ENCODE measurements around the gene EPS8L3.

Gene EPS8L3

DNA sequence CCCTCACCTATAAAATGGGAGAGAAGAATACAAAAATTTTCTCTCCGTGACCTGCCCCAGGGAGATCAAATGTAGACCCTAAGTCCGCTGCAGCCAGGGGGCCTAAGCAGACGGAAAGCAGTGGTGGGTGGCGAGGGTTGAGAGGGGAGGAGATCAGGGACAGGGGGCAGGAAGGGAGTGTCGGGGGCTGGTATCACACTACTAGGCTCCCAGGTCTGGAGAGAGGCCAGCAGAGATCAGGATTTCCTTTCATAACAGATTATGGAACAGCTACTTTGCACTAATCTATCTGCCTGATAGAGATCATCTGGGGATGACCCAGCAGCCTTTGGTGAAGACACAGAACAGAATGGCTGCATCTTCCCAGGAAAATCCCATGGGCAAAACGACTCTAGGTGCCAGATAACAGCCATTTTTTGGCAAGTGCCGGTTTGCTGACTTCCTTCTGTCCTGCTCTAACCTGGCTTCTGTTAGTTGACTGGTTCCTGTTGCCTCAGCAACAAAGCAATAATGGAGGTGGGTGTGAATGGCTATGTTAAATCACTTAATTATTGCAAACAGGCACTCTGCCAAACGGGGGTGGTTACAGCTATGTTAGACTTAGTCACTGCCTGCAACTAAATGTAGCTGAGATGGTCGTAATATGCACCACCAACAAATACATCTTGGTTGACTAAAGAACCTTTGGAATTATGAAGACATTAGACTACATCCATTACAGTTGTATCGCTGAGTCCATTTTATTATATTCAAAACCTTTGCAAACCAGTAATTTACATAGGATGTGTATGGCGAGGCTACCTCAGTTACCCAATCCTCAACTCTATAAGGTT lies 30.0 kb upstream of the EPS8L3 start:
- peak; percentile 86 for DNase-seq (ENCODE audit: low spot score)

DNA sequence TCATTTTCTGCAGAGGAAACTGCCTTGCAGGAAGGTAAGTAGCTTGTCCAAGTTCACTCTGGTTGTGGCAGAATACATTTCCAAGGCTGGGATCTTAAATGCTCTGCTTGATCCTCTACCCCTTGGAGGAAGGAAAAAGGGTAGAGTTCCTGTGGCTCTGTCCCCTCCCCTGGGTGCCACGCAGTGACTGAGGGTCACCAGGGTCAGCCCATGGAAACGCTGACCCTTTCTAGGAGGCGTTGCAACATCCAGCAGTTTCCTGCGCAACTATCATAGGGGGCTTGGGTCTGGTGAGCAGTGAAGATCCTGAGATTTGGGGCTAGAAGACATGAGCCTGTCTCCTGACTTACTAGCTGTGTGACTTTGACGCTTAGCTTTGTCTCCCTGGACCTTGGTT lies 29.4 kb upstream of the EPS8L3 start:
- DNase-seq (ENCODE audit: low spot score): no peak

DNA sequence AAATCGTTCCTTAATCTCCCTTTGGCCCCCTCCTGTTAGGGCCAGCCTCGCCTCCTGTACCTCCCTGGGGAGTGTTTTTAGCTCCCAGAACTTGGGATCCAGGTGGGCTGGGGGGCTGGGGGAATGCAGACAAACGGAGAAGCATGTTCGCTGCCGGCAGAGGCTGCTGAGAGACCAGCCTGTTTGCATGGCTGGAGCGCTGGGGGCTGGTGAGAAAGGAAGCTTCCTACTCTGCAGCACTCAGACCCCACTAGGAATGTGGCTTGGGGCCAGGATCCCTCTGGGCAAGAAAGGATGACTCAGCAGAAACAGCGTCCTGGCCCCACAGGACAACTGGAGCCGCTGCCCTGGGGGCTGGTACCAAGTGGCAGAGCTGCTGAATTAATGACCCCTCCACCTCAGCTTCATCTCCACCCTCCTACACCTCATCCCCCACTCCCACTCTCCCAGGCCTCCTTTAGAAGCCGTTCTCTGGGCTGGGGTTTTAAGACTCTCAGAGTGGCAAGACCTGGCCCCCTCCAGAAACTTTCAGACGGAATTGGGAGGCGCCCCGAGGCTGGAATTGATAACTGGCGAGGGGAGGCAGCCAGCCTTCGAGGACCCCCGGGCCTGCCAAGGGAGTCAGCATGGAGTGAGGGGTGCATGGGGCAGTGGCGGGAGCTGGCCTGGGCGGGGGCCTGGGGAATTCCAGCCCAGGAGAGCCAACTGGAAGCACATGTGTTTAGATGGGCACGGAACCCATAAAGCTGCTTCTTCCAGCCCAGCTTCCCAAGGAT lies 28.5 kb upstream of the EPS8L3 start:
- no peak for DNase-seq (ENCODE audit: low spot score)

DNA sequence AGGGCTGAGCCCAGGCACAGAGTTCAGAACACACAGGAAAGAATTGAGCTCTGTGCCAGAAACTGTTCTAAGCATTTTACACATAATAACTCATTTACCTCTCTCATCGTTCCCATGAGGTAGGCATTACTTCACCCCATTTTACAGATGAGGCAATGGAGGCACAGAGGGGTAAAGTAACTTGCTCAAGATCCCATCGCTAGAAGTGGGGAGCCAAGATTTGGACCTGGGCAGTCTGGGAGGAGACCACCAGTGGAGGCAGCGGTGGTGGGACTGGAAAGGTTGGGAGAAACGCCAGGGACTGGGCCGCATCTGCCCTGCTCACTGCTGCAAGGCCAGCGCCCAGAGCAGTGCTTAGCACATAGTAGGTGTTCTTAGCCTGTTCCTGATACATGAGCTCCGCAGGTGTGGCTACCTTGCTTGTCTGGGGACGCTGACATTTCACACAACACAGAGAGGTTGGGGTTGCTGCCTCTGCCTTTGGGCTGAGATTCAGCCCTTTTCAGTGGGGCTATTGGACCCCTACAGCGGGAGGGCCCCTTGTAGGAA lies 27.8 kb upstream of the EPS8L3 start:
- no peak for DNase-seq (ENCODE audit: low spot score)

DNA sequence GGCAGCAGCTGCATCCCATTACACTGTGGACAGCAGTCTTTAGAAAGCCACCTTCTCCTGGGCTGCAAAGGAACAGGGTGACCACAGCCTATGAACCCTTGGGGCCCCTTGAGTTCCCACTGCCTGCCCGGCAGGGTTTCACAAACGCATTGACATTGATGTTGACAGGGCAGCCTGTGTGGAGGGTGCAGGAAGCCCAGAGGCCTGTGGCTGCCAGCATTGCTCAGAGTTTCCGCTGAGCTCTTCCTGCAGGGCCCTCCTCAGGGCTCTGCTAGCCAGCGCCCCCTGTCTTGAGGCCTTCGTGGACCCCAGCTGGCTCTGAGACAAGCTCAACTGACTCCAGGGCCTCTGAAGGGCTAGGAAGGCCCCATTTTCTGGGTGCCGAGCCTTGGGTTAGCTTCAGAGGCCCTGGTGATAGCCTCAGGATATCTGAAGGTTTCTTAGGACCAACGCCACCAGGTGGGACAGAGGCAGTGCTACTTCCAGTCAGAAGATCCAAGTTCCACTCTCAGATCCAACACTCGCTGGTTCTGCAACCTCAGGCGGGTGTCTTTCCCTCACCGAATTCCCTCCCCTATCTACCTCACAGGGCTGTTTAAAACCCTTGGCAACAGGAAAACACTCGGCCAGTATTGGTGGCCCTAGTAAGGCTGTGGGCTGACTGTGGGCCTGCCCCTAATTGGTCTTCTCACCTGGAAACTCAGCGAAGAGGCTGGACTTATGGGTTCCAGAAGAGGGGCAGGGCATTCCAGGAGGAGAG lies 27.2 kb upstream of the EPS8L3 start:
- peak; percentile 84 for DNase-seq (ENCODE audit: low spot score)

GRCh38 chr1:109790329-109790728 lies 26.6 kb upstream of the EPS8L3 start:
- DNase-seq (ENCODE audit: low spot score): no peak

DNA sequence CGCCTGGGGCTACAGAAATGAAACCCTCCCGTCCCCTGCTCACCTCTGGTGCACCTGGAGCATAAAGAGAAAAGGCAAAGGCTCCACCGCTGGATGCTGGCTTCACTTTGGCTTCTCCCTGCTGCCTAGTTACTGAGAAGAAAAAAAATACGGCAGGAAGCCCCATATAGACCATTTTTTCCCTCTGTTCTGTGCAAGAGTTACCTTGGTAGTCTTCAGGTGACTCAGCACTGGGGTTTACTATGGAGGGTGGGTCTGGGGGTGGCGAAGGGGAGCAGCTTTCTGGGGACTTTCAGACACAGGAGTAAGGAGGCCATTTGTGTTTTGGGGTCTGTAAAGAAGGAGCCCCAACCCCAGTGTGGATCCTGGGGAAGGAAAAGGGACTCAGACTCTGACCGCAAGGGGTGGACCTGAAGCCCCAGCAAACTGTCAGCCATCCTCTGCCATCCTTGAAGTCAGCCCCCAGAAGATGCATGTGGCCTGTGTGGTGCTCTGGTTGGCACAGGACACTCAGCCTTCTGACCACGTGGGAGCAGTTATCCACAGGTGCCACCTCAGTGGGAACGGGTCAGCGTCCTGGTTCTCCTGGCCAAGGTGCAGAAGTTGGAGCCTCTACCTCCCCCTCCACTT lies 25.9 kb upstream of the EPS8L3 start:
- DNase-seq (ENCODE audit: low spot score): no peak

GRCh38 chr1:109788695-109789521 lies 25.2 kb upstream of the EPS8L3 start:
- no peak for DNase-seq (ENCODE audit: low spot score)

DNA sequence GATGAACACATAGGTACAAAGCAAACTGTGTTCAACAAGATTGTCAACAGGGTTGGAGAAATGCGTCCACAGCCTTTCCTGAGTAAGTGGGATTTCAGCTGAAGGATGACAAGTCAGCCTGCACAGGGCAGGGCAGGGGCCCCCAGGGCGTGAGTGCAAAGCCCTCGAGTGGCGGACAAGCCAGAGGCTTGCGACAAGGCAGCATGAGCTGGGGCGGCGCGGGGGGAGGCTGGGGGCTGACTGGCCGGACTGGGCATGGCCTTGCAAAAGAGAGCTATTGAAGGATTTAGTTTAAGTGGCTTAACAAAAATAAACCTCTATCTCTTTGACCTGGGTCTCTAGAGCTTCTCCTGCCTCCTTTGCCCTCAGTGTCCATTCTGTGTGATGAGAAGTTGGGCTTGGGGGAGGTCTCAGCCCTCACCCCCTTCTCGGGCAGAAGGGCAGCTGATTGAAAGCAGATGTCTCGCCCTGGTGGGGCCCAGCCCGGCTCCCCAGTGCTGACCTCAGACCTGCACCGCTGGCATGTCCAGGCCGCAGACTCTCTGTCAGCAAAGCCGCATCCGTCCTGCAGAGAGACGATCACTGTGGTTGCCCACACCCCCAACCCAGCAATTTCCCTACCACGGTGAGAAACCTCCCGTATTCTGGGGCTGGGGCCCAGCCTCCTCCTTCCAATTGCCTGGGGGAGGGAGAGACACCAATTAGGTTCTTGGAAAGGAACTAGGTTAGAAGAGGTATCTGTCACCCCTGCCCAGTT lies 24.3 kb upstream of the EPS8L3 start:
- no peak for DNase-seq (ENCODE audit: low spot score)

DNA sequence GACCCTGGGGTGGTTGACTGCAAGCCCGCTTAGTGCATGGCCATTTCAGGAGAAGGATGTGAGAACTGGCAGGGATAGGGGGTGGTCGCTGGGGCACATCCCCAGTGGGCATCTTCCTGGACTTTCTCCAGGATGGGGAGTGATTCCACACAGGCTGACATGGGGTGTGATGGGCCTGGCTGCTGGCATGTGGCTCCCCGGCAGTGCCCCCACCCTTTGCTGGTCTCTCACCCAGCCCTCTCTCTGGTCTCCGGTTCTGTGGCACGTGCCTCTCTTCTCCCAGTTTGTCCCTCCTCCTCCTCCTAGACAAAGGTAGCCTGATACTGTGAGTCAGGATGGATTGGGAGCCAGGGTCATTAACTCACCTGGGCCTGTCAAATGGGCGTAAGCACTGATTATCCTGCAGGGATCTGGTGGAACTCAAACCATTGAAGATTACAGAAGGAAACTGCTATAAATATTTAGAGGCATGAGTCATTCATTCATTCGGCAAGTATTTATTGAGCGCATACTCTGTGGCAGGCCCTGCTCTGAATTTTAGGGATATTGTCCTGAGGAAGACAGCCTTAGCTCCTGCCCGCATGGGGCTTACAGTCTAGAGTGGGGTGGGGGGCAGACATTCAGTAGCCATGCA lies 23.6 kb upstream of the EPS8L3 start:
- DNase-seq (ENCODE audit: low spot score): no peak

GRCh38 chr1:109786531-109787021 lies 22.9 kb upstream of the EPS8L3 start:
- DNase-seq (ENCODE audit: low spot score): no peak

DNA sequence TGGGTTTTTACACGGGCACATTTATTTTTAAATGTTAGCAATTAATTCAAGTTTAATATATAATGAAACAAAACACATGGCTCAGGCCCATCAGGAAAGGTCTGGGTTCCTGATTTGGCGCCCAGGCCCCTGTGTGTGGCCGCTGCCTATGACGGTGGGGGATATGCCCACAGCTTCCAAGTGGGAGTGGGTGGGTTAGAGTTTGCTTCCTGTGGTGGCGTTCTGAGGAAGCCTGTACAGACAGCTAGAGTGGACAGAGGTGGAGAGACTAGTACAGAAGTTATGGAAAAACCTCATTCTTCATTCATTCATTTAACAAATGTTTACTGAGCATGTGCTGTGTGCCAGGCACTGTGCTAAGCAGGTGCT lies 22.4 kb upstream of the EPS8L3 start:
- no peak for DNase-seq (ENCODE audit: low spot score)

GRCh38 chr1:109785446-109786111 lies 21.9 kb upstream of the EPS8L3 start:
- no peak for DNase-seq (ENCODE audit: low spot score)

DNA sequence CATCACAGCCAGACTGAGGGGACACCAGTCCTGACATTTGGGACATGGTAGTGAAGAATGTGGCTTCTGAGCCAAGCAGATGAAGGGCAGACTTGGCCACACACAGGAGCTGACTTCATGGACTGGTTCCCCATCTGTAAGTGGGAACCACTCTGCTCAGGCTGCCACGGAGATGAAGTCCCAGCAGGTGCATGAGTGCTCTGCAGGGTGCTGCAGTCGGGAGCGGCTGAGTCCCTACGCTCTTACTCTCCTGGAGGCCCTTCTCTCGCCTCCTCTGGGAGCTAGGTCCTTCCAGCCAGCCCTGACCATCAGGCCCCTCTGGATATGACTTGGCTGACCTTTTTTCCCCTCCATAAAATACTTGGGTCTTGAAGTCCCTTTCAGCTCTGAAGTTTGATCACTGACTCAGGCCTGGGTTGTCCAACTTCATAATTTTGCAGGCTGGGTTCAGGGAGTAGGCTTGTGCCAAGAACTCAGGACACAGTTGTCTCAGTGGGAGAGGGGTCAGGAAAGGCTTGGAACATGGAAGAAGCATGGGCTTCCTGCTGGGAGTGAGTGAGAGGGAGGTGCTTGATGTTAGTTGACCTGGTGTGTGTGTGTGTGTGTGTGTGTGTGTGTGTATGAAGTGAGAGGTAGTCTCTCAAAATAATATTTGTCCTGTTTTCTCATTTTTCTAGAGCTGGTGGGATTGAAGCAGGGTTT lies 21.0 kb upstream of the EPS8L3 start:
- no peak for DNase-seq (ENCODE audit: low spot score)

GRCh38 chr1:109783436-109783835 lies 19.7 kb upstream of the EPS8L3 start:
- no peak for DNase-seq (ENCODE audit: low spot score)

GRCh38 chr1:109782927-109783326 lies 19.2 kb upstream of the EPS8L3 start:
- no peak for DNase-seq (ENCODE audit: low spot score)

DNA sequence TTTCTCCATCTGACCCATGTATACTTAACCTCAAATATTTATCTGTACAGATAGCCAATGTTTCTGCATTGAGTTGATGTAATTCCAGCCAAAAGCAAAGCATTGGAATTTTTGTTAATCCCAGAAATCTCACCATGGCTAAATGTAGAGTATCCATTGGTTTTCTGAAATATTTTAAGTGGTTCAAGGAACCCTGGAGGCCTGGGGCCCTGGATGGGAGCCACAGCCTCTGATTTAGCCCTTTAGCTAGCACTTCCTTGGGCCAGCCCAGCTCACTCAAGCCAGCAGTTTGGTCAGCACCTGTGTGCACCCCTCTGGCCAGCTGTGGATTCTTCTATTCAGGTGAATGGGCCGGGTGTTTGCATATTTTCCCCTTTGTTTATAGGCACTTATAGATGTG lies 18.8 kb upstream of the EPS8L3 start:
- no peak for DNase-seq (ENCODE audit: low spot score)

DNA sequence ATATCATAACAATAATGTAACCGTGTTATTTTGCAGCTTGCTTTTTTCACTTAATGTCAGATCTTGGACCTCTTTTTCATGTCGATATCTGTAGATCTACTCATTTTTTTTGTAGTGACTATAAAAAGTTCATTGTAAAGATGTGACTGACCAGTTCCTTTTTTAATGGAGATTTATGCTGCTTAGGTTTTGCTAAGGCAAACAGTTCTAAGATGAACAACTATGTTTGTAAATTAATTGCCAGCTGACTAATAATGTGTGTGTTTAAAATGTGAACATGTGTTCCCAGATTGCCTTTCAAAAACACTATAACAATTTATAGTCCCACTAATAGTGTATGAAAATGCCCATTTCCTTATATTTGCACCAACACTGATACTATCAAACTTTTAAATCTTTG lies 18.1 kb upstream of the EPS8L3 start:
- DNase-seq (ENCODE audit: low spot score): no peak
